ENCODE measurements around the gene CCDC3.

DNA sequence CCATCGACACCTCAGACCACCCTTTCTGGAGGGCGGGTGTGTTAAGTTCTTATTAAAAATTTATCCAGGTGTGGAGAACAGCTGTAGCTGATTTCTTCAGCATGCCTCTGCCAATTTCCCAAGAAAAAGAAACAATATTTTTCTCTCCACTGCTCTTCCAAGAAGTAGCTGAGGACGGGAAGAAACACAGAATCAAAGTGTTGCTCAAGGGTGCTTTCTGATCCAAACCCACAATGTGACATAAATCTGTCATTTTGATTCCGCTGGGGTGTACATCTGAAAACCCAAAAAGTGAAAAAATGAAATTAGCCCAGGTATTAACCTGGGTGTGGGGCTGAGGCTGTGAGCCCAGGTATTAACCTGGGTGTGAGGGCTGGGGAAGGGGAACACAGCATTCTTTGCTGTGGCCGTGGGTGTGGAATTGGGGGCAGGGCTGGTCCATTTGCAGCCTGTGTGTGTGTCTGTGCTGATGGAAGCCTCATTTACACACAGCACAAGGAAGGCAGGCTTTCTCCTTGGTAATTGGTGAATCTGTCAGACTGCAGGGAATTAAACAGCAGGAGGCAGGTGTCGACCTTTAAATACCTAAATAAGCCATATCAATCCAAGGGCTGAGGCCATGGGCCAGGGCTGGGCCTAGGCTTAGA, 48.4 kb upstream of the CCDC3 start:
- TF ChIP-seq POLR2AphosphoS5 (IDR thresholded peaks at IDR 0.05; ENCODE audit: low read depth) (no peak), GABPA (IDR thresholded peaks at IDR 0.05; ENCODE audit: low read depth) (no peak), SPI1 (IDR thresholded peaks at IDR 0.05; ENCODE audit: borderline replicate concordance, low read depth) (no peak)
- TF ChIP-seq, protein P1, sequence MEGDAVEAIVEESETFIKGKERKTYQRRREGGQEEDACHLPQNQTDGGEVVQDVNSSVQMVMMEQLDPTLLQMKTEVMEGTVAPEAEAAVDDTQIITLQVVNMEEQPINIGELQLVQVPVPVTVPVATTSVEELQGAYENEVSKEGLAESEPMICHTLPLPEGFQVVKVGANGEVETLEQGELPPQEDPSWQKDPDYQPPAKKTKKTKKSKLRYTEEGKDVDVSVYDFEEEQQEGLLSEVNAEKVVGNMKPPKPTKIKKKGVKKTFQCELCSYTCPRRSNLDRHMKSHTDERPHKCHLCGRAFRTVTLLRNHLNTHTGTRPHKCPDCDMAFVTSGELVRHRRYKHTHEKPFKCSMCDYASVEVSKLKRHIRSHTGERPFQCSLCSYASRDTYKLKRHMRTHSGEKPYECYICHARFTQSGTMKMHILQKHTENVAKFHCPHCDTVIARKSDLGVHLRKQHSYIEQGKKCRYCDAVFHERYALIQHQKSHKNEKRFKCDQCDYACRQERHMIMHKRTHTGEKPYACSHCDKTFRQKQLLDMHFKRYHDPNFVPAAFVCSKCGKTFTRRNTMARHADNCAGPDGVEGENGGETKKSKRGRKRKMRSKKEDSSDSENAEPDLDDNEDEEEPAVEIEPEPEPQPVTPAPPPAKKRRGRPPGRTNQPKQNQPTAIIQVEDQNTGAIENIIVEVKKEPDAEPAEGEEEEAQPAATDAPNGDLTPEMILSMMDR (IDR thresholded peaks at IDR 0.05; ENCODE audit: insufficient read depth, low read length) = no peak
- TF ChIP-seq, protein P2, sequence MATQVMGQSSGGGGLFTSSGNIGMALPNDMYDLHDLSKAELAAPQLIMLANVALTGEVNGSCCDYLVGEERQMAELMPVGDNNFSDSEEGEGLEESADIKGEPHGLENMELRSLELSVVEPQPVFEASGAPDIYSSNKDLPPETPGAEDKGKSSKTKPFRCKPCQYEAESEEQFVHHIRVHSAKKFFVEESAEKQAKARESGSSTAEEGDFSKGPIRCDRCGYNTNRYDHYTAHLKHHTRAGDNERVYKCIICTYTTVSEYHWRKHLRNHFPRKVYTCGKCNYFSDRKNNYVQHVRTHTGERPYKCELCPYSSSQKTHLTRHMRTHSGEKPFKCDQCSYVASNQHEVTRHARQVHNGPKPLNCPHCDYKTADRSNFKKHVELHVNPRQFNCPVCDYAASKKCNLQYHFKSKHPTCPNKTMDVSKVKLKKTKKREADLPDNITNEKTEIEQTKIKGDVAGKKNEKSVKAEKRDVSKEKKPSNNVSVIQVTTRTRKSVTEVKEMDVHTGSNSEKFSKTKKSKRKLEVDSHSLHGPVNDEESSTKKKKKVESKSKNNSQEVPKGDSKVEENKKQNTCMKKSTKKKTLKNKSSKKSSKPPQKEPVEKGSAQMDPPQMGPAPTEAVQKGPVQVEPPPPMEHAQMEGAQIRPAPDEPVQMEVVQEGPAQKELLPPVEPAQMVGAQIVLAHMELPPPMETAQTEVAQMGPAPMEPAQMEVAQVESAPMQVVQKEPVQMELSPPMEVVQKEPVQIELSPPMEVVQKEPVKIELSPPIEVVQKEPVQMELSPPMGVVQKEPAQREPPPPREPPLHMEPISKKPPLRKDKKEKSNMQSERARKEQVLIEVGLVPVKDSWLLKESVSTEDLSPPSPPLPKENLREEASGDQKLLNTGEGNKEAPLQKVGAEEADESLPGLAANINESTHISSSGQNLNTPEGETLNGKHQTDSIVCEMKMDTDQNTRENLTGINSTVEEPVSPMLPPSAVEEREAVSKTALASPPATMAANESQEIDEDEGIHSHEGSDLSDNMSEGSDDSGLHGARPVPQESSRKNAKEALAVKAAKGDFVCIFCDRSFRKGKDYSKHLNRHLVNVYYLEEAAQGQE (IDR thresholded peaks at IDR 0.05; ENCODE audit: insufficient replicate concordance, low read depth) = no peak

Data from HL-60 (cell line).